Activated gamma-delta T cell (primary cell): ENCODE results near the gene ABCB11.
"Not testable (repeated sequence)": the region's sequence is repeated elsewhere in the genome, so short reads cannot be mapped to it uniquely, and the experiment has no call there.

Source experiments
- DNase-seq: peaks from one replicate; lab custom pipeline; 2025; lab: John Stamatoyannopoulos, UW

ABCB11 gene

DNA sequence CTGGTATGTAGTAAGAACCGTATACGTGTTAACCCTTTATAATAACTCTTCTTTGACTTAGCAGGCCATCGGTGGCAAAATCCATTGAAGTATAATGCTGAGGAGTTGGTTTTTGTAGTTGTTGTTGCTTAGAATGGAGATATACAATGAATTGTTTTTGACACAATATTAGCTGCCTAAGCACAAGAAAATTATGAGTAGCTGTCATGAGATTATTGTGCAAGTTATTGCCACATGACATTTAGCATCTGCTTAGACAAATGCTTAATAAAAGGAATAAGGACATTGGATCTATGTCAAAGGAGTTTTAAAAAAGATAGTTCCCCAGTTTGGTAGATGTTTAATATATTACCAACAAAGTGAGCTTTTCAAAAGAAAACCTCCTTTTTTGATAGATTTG is 59.9 kb downstream of the ABCB11 start:
- DNase-seq = no peak

DNA sequence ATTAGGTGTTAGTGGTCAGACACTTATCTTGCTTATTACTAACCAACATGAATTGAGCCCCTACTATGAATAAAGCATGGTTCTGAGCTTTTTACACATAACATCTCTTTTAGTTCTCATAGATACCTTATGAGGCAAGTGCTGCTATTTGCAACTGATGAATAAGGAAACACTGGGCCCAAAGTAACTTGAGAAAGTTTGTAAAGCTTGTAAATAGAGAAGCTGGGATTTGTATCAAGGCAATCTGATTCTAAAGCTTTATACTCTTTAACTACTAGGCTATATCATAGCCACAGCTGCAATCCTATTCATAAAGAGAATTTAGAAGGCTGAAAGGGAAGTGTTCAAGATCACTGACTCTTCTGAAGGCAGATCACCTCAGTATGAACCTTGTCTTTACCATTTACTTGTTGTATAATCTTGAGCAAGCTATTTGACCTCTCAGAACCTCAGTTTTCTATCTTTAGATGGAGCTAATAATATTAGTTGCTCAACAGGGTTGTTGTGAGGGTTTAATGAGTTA is 60.4 kb downstream of the ABCB11 start:
- DNase-seq = no peak

GRCh38 chr2:168969865-168970264 is 61.3 kb downstream of the ABCB11 start:
- no peak for DNase-seq

DNA sequence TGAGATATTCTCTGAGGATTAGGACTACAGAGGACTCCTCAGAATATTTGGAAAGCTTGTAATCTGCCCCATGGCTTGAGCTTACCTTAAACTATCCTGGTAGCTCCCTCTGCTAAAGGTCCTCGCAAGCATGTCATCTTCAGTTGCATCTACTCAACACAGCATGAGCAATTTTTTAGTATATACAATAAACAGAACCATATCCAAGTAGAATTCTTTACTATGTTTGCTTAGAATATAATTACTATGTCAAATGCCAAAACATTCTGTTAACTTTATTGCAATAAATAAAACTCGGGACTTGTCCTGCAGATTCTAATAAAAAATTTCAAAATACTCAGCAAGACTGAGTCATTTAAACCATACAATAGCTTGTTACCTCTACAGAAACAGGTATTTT is 62.8 kb downstream of the ABCB11 start:
- DNase-seq = no peak

- DNase-seq = no peak
Observed at GRCh38 chr2:168964251-168964807, 66.8 kb downstream of the ABCB11 start.

DNA sequence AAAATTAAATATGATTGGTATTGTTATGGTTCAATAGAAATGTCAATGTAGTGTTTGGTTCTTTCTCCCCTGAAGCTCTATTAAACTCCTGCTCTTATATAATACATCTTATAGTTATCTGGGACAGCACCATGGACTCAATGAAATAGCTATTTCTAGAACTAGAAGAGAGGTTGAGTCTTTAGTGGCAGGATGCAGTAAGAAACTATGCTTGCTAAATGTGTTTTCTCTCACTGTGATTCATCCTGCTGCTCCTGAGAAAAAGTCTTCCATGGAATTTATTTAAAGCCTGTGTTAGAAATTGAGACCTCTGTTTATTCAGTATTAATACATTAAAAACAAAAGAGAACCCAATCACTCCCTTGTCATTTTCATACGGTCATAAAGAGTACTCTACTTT is 68.5 kb downstream of the ABCB11 start:
- no peak for DNase-seq

- DNase-seq = no peak
Observed at GRCh38 chr2:168961450-168962229, 69.5 kb downstream of the ABCB11 start.

GRCh38 chr2:168956392-168956791 is 74.7 kb downstream of the ABCB11 start:
- DNase-seq = no peak

- no peak for DNase-seq
Observed at GRCh38 chr2:168955321-168955720, 75.8 kb downstream of the ABCB11 start.

DNA sequence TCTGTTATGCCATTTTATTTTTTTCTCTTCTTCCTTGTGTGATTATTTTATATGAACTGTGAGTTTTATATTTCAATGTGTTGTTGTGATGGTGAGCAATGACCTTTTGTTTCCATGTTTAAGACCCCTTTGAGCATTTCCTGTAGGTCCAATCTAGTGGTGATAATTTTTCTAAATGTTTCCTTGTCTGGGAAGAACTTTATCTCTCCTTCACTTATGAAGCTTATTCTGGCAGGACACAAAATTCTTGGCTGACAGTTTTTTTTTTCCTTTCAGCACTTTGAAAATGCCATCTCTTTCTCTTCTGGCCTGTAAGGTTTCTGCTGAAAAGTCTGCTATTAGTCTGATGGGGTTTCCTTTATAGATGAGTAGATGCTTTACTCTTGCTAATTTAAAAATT is 76.9 kb downstream of the ABCB11 start:
- DNase-seq = no peak

- DNase-seq = no peak
Observed at GRCh38 chr2:168952424-168952823, 78.7 kb downstream of the ABCB11 start.

GRCh38 chr2:168951871-168952270 is 79.3 kb downstream of the ABCB11 start:
- no peak for DNase-seq

- no peak for DNase-seq
Observed at GRCh38 chr2:168949324-168949723, 81.8 kb downstream of the ABCB11 start.

GRCh38 chr2:168948621-168949212 is 82.4 kb downstream of the ABCB11 start:
- no peak for DNase-seq

DNA sequence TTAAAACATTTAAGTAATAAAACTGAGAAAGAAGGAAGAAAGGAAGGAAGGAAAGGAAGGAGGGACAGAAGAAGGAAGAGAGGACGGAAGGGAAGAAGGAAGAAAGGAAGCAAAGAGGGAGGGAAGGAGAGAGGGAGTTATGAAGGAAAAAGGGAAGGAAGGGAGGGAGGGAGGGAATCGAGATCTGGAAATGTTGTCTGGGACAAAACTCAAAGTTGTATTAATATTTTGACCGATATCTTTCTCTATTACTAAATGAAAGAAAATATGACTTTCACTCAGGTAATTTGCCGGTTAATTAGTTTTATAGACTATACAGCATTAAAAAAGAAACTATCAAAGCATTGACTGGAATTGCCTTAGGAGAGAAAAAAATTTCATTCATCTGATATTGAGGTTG is 85.6 kb downstream of the ABCB11 start:
- DNase-seq = no peak

DNA sequence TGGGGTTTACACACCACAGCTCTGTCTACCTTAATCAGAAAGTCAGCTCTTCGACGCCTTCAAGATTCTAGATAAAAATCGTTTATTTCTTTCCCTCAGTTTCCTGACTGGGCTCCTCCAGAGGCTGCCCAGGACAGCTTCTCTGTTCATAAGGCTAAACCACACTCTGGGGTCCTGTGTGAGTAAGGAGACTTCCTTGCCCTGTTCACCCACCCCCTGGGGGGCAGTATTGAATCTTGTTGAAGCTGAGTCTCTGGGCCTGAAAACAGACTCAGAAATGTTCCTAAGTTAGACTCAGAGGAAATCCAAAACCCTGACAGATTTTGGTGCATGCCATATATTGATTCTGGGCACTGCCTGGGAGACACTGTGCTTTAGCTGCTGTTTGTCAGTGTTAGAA is 87.1 kb downstream of the ABCB11 start:
- DNase-seq = no peak

- DNase-seq = no peak
Observed at GRCh38 chr2:168941297-168941696, 89.8 kb downstream of the ABCB11 start.

- DNase-seq = no peak
Observed at GRCh38 chr2:168939918-168940317, 91.2 kb downstream of the ABCB11 start.

- DNase-seq = no peak
Observed at GRCh38 chr2:168939061-168939460, 92.1 kb downstream of the ABCB11 start.

DNA sequence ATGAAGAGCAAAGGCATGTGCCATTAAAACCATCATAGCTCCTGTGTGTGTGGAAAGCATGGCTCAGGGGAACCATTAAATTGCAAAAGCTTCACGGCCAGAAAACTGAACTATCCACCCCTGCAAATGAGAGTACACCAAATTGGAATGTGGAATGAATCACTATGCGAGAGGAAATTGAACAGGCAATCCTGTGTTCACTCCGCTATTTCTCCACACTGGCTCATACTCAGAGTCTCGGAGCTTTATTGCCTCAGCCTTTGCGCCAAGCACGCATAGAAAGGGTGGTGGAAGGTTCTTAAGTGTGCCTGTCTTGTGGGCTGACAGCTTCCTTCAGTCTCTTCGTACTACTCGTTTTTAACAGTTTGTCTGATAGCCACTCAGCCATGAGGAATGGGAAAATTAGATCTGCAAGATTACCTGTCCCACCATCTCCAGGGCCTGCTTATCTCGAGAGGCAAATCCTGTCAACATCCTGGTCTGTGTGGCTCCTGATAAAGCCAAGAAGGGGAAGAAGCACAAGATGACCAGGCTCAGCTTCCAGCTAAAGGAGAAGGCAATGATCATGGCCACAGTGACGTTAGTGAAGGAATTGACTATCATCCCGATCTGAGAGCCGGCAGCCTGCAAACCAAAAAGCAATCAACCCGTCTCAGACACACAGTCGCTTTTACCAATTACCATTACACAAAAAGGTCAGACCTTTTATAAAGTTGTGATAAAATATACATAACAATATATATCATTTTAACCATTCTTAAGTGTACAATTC is 95.1 kb downstream of the ABCB11 start:
- DNase-seq = no peak

GRCh38 chr2:168934826-168935225 is 96.3 kb downstream of the ABCB11 start:
- DNase-seq = no peak

DNA sequence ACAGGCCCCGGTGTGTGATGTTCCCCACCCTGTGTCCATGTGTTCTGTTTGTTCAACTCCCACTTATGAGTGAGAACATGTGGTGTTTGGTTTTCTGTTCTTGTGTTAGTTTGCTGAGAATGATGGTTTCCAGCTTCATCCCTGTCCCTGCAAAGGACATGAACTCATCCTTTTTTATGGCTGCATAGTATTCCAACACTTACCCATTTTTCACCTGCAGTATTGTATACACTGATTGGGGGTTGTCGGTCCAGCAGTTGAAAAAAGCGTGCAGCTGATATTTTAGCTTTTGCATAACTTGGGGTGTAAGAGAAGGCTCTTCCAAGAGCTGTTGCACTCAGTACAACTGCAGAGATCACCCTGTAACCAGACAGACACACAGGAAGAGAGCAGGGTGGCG is 99.0 kb downstream of the ABCB11 start:
- not testable (repeated sequence) for DNase-seq
